ENCODE measurements around the gene KLK7. TPM values are rescaled to one million over a fixed set of nuclear protein-coding genes. Genes with fewer than 3 reads are reported as not detected.

The KLK7 gene
- total RNA-seq (not detected), polyA plus RNA-seq (not detected)
- long read RNA-seq, donor 1 = 0 reads
- long read RNA-seq, donor 2 = 0 reads

GRCh38 chr19:50983625-50984292 is at the start of gene KLK7:
Gene KLK7 (minus strand): TSS chr19:50983917. CDS start chr19:50982399, 1,518 bp downstream.
- ATAC-seq (no peak), DNase-seq (no peak)
- 15 to 24% (median 18%) methylated on average over 28 of the region's 28 CpGs for WGBS, 3 donors
- Histone ChIP-seq H3K36me3 (ENCODE audit: insufficient read depth in 1 of 2, low read depth in 1 of 2) (no peaks in the 10 kb centered on the region), H3K27ac (no peak within 1 kb of the TSS), H3K4me1 (no peaks in the 10 kb centered on the region), H3K9me3 (peaks cover 6% of the 10 kb centered on the region), H3K4me3 (no peak within 1 kb of the TSS), H3K27me3 (ENCODE audit: insufficient read depth in 3 of 3, low read length in 2 of 3) (peaks cover 0 to 6% (median 3%) of the 10 kb centered on the region in 3 donors)
- TF ChIP-seq, protein P1, sequence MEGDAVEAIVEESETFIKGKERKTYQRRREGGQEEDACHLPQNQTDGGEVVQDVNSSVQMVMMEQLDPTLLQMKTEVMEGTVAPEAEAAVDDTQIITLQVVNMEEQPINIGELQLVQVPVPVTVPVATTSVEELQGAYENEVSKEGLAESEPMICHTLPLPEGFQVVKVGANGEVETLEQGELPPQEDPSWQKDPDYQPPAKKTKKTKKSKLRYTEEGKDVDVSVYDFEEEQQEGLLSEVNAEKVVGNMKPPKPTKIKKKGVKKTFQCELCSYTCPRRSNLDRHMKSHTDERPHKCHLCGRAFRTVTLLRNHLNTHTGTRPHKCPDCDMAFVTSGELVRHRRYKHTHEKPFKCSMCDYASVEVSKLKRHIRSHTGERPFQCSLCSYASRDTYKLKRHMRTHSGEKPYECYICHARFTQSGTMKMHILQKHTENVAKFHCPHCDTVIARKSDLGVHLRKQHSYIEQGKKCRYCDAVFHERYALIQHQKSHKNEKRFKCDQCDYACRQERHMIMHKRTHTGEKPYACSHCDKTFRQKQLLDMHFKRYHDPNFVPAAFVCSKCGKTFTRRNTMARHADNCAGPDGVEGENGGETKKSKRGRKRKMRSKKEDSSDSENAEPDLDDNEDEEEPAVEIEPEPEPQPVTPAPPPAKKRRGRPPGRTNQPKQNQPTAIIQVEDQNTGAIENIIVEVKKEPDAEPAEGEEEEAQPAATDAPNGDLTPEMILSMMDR (IDR thresholded peaks at IDR 0.05) = no peak
- intact Hi-C loops (cut with DNase I) = no loop called here

- WGBS, 3 donors = 87 to 93% (median 90%) methylated on average over 25 to 28 of the region's 28 CpGs
- Histone ChIP-seq H3K36me3 (ENCODE audit: insufficient read depth in 1 of 2, low read depth in 1 of 2) (no peaks in the 10 kb centered on the region), H3K4me3 (no peak overlapping the region), H3K9me3 (no peaks in the 10 kb centered on the region), H3K27me3 (ENCODE audit: insufficient read depth in 3 of 3, low read length in 2 of 3) (peaks cover 0 to 6% (median 0%) of the 10 kb centered on the region in 3 donors), H3K4me1 (no peaks in the 10 kb centered on the region), H3K27ac (no peak overlapping the region)
- TF ChIP-seq, protein P1 (IDR thresholded peaks at IDR 0.05) = no peak
- no peak for ATAC-seq
- no peak for DNase-seq
- intact Hi-C loops (cut with DNase I) = no loop called here
Observed at GRCh38 chr19:51031880-51032225, 48.1 kb upstream of the KLK7 start.

DNA sequence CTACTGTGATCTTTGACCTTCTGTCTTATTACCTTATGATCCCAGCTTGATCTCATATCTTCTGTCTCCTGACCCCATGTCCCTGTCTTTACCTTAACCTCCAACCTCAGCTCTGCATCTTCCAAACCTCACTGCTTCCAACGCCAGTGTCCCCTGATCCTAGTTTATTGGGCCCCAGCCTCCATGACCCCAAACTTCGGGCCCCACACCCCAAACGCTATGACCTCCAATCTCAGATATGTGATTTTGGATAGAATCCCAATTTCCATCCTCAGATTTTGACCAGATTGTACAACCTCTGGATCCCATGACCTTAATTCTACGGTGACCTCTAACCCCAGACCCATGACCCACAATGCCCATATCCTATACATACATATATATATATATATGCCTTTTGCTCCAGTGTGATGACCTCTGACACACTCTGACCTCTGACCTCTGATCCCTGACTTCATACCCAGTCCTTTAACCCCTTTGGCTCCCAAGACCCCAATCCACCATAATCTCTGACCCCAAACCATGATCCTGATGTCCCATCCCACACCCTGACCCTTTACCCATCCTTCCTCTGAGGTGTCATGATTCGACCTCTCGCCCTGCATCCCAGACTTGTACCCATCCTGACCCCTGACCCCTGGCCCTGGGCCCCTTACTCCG is 47.6 kb upstream of the KLK7 start:
- WGBS, 3 donors = 86 to 89% (median 89%) methylated on average over 7 of the region's 7 CpGs
- Histone ChIP-seq H3K4me1 (no peaks in the 10 kb centered on the region), H3K27me3 (ENCODE audit: insufficient read depth in 3 of 3, low read length in 2 of 3) (peaks cover 0 to 11% (median 0%) of the 10 kb centered on the region in 3 donors), H3K36me3 (ENCODE audit: insufficient read depth in 1 of 2, low read depth in 1 of 2) (no peaks in the 10 kb centered on the region), H3K9me3 (no peaks in the 10 kb centered on the region), H3K27ac (no peak overlapping the region), H3K4me3 (no peak overlapping the region)
- ATAC-seq (no peak), DNase-seq (no peak)
- TF ChIP-seq, protein P1 (IDR thresholded peaks at IDR 0.05) = no peak
- intact Hi-C loops (cut with DNase I) = no loop called here

DNA sequence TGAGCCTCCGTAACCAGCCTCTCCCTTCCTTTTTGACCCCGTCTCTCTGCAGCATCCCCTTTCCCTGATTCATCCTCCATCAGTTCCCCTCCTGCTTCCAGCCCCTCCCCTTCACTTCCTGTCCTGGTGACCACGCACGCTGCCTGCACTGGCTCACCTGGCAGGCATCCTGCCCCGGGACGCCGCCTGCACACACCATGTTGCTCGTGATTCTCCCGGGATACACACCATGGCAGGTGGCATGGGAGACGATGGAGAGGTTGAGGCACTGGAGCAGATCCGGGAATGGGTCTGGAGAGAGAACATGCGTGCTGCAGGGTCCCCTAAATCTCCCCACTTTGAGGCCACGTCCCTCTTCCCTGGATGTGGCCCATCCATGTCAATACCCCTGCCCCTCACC is 46.9 kb upstream of the KLK7 start:
- ATAC-seq (no peak), DNase-seq (no peak)
- H3K36me3 ChIP-seq (ENCODE audit: insufficient read depth in 1 of 2, low read depth in 1 of 2) = no peaks in the 10 kb centered on the region
- H3K27ac ChIP-seq = no peak overlapping the region
- H3K9me3 ChIP-seq = no peaks in the 10 kb centered on the region
- H3K4me3 ChIP-seq = no peak overlapping the region
- intact Hi-C loops (cut with DNase I) = no loop called here
- H3K4me1 ChIP-seq = no peaks in the 10 kb centered on the region
- peaks cover 0 to 15% (median 0%) of the 10 kb centered on the region in 3 donors for H3K27me3 ChIP-seq (ENCODE audit: insufficient read depth in 3 of 3, low read length in 2 of 3)
- WGBS, 3 donors = 75 to 78% (median 76%) methylated on average over 11 to 13 of the region's 13 CpGs
- TF ChIP-seq, protein P1 (IDR thresholded peaks at IDR 0.05) = no peak
